Tongue (tissue), 2 donors: ENCODE measurements around the gene FAM8A1. TPM values are rescaled to one million over a fixed set of nuclear protein-coding genes. Genes with fewer than 3 reads are reported as not detected.
A peak's percentile ranks its signal among the peaks of the same experiment; 100 is the strongest.
"Not testable (repeated sequence)": the region's sequence is repeated elsewhere in the genome, so short reads cannot be mapped to it uniquely, and the experiment has no call there.

Experiments
- DNase-seq: peaks from one replicate; pipeline ENCODE4 v3.0.0-alpha.2; 2015
- total RNA-seq: library from RNA; depleted of rRNA; stranded (reverse); fragments of >200 nt; gene quantifications from one replicate; pipeline ENCODE4 v1.2.3, GENCODE V29; 2014

Gene FAM8A1
- 34.5 TPM for total RNA-seq

GRCh38 chr6:17599877-17600526 is at the start of gene FAM8A1:
Gene FAM8A1, plus strand, starts transcription at chr6:17600302. Its CDS starts 108 bp downstream, at chr6:17600410.
- DNase-seq = peak; percentile 97

GRCh38 chr6:17551383-17551958 is 48.6 kb upstream of the FAM8A1 start:
- no peak for DNase-seq

GRCh38 chr6:17552861-17553260 is 47.2 kb upstream of the FAM8A1 start:
- peak; percentile 41 for DNase-seq

- DNase-seq = no peak
These were observed 44.1 kb upstream of the FAM8A1 start for GRCh38 chr6:17556014-17556413.

GRCh38 chr6:17562636-17563035 is 37.5 kb upstream of the FAM8A1 start:
- no peak for DNase-seq

GRCh38 chr6:17565399-17565798 is 34.7 kb upstream of the FAM8A1 start:
- no peak for DNase-seq

GRCh38 chr6:17574866-17575560 is 25.1 kb upstream of the FAM8A1 start:
- DNase-seq = no peak

GRCh38 chr6:17577059-17577458 is 23.0 kb upstream of the FAM8A1 start:
- DNase-seq = no peak

- DNase-seq = peak; percentile 75
These were observed 19.5 kb upstream of the FAM8A1 start for GRCh38 chr6:17580518-17581048.

GRCh38 chr6:17581282-17581681 is 18.8 kb upstream of the FAM8A1 start:
- DNase-seq = not testable (repeated sequence)

GRCh38 chr6:17583811-17584210 is 16.3 kb upstream of the FAM8A1 start:
- DNase-seq = no peak

- peak; percentile 91 for DNase-seq
These were observed 15.8 kb upstream of the FAM8A1 start for GRCh38 chr6:17584241-17584803.

GRCh38 chr6:17585766-17586490 is 14.2 kb upstream of the FAM8A1 start:
- DNase-seq = no peak

- not testable (repeated sequence) for DNase-seq
These were observed 13.5 kb upstream of the FAM8A1 start for GRCh38 chr6:17586623-17587022.

GRCh38 chr6:17588011-17588410 is 12.1 kb upstream of the FAM8A1 start:
- no peak for DNase-seq

GRCh38 chr6:17589406-17590096 is 10.6 kb upstream of the FAM8A1 start:
- DNase-seq = peak; percentile 15

- no peak for DNase-seq
These were observed 8.8 kb upstream of the FAM8A1 start for GRCh38 chr6:17591287-17591686.

- DNase-seq = no peak
These were observed 6.9 kb upstream of the FAM8A1 start for GRCh38 chr6:17593246-17593645.

- DNase-seq = no peak
These were observed 4.0 kb upstream of the FAM8A1 start for GRCh38 chr6:17596085-17596484.

- peak; percentile 62 for DNase-seq
These were observed 654 bp downstream of the FAM8A1 start for GRCh38 chr6:17600527-17601385.

- DNase-seq = no peak
These were observed 1.2 kb downstream of the FAM8A1 start for GRCh38 chr6:17601386-17601703.
